NCI-H2196 treated with DMSO at 0.1 percent for 48 hours (cell line): ENCODE results near the gene C11orf24.
"Not testable (repeated sequence)": the region's sequence is repeated elsewhere in the genome, so short reads cannot be mapped to it uniquely, and the experiment has no call there.

Experiments
- DNase-seq: peaks from one replicate; lab custom pipeline; 2025; ENCODE audit not compliant: unreplicated experiment; lab: John Stamatoyannopoulos, UW

Gene C11orf24

GRCh38 chr11:68299517-68299879, 27.7 kb upstream of the C11orf24 start:
- not testable (repeated sequence) for DNase-seq

DNA sequence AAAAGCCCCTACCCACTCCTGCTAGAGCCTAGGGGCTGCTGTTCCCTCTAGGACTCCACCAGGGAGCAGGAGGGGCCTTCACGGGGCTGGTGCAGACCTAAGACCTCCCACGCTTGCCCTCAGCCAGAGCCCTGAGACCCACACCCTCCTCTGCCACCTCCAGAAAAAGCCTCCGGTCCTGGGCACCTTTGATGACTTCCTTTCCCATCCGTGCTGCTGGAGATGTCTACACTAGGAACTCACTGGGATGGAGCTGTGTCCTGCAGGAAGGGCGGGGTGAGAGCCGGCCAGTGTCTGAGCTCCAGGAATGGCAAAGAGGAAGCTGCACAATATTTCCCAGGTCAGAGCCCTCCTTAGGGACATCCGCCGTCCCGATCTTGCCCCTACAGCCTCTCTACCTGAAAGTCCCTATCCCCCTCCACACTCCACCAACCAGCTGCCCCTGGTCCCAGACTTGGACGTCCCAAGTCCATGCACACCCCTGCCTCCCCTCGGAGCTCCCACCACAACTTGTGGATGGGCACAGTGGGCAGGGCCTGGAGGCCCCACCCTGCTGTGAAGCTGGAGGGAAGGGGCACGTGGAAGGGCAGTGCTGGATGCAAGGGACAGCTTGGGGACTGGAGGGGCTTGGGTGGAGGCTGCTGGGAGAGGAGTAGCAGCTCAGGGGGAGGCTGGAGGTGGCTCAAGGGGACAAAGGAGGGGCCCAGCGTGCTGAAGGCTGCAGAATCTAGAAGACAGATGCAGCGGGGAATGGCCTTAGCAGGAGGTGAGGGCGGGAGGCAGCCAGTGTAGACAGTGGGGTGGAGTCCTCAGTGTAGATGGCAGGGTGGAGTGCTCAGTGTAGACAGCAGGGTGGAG, 27.1 kb upstream of the C11orf24 start:
- DNase-seq, result no peak

DNA sequence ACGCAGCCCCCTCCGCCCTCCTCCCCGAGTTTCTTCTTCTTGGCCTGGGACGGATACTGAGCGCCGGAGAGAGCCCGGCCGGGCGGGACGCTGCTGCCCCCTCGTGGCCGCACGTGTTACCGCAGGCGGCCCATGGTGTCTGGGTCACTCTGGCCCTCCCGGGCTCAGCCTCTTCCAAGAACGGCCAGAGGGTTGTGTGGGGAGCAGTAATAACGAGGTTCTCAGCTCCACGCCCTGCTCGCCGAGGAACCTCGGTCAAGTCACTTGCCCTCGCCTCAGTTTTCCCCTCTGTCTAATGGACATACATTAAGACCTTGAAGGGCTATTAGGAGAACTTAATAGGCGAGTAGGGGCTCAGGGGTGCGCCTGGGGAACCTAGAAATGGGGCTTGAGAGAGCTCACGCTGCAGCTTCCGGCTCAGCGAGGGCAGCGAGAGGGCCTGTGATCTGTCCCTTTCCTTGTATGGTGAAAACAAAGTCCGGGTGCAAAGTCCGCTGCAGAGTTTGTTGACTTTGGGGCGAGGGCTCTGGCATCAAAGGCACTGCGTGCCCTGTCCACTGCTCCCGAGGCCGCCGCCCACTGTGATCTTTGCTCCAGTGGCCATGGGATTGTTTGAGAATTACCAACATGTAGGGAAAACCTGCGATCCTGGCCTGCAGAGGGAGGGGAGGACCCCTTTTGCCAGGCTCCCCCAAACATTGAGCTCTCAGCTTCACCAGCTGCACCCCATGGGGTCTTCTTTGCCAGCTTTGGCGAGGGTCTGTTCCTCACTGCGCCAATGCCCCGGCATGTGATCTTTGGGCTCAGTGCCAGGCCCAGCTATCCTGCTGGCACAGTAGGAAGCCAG, 26.3 kb upstream of the C11orf24 start:
- DNase-seq, result peak; percentile 56

- no peak for DNase-seq
Observed at GRCh38 chr11:68297494-68297811, 25.7 kb upstream of the C11orf24 start.

GRCh38 chr11:68297052-68297378, 25.2 kb upstream of the C11orf24 start:
- DNase-seq, result no peak

DNA sequence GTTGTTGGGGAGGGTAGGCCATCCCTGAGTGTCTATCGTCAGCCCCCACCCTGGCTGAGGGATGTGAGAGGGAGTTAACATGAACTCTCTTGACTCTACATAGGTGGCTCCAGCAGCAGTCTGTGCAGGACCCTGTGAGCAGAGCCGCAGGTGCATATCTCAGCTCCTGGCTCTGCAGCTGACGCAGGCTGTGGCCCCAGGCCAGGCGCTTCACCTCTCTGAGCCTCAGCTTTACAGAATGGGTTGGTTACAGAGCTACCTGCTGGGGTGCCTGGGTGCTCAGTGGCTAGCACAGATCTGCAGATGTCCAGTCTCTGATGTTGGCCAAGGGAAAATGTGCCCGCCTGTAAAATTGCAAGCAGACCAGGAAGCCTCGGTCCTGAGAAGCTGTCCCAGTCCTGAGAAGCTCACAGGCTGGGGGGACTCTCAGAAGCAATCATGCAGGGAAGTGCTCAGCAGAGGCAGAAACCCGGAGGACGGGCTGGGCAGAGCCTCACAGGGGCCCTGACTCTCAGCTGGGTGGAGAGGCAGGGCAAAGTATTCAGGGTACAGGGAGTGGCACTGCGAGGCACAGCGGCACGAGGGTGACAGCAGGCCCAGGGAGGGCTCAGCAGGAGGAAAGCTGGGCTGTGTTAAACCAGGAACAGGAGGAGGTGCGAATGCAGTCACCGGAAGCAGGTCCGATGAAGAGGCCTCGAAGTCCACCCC, 24.7 kb upstream of the C11orf24 start:
- no peak for DNase-seq

DNA sequence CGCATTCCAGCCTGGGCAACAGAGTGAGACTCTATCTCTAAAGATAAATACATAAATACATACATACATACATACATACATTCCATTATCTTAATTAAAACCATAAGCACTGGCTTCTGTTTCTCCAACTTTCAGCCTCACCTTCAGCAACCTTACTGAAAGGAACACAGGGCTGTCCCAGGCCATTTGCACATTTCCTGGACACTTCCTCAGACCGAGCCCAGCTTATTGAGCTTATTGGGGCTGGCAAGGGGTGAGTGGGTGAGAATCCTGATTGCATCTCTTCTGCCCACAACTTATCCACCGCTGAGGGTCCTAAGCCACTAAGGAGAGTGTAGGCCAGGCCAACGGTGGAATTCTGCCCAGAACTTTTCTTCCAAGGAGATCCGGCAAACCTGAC, 24.2 kb upstream of the C11orf24 start:
- DNase-seq, result no peak

- no peak for DNase-seq
Observed at GRCh38 chr11:68295271-68295670, 23.5 kb upstream of the C11orf24 start.

DNA sequence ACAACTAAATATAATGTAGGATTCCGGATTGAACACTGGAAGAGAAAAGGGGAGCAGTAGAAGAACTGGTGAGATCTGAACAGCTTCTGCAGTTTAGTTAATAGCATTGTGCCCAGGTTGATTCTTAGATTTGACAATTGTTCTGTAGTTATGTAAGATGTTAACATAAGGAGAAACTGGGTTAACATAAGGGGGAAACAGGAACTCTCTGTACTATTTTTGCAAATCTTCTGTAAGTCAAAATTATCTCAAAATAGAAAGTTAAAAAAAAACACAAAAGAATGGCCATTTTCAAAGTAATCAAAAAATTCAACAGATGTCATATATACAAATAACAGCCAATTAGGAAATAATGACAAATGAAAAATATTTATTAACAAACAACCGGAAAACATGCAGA, 21.9 kb upstream of the C11orf24 start:
- DNase-seq, result no peak

- DNase-seq, result no peak
Observed at GRCh38 chr11:68289456-68289855, 17.7 kb upstream of the C11orf24 start.

- no peak for DNase-seq
Observed at GRCh38 chr11:68287419-68287818, 15.6 kb upstream of the C11orf24 start.

DNA sequence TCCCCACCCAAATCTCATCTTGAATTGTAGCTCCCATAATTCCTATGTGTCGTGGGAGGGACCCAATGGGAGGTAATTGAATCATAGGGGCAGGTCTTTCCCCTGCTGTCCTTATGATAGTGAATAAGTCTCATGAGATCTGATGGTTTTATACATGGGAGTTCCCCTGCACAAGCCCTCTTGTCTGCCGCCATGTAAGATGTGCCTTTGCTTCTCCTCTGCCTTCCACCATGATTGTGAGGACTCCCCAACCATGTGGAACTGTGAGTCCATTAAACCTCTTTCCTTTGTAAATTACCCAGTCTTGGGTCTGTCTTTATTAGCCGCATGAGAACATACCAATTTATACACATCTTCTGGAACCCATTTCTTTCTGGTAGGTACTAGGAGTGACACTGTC, 12.8 kb upstream of the C11orf24 start:
- not testable (repeated sequence) for DNase-seq

GRCh38 chr11:68282861-68283230, 11.1 kb upstream of the C11orf24 start:
- DNase-seq, result no peak

DNA sequence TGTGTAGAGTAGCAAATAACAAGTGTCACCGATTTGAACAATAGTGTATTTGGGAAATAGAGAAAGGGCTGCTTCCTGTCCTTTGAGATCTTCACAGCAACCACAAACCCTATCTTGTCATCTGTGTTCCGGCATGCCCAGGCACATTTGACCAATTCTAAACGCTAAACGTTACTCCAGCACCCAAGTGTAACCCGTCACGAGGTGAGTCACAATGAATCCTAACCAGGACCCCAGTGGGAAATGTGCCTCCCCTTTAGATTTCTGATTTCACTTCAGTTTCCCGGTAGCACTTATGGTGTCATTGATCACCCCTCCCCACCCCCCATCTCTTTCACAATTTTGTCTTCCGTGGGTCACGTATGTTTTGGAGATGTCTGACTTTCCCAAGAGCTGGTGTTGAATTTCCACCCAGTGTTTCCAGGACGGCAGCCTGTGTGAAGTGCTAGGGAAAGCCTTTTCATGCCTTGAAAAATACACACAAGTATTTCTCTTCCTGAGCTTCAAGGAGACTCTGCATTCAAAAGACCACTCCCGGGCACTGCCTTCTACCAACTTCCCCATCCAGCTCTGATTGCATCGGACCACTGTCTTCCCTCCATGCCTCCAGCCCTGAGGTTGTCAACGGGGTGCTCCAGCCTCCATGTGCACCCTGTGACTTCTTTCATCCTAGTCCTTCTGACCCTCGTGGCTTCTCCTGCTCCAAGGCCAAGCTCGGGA, 10.5 kb upstream of the C11orf24 start:
- no peak for DNase-seq

- DNase-seq, result no peak
Observed at GRCh38 chr11:68279676-68280075, 7.9 kb upstream of the C11orf24 start.

- no peak for DNase-seq
Observed at GRCh38 chr11:68276861-68277260, 5.1 kb upstream of the C11orf24 start.

DNA sequence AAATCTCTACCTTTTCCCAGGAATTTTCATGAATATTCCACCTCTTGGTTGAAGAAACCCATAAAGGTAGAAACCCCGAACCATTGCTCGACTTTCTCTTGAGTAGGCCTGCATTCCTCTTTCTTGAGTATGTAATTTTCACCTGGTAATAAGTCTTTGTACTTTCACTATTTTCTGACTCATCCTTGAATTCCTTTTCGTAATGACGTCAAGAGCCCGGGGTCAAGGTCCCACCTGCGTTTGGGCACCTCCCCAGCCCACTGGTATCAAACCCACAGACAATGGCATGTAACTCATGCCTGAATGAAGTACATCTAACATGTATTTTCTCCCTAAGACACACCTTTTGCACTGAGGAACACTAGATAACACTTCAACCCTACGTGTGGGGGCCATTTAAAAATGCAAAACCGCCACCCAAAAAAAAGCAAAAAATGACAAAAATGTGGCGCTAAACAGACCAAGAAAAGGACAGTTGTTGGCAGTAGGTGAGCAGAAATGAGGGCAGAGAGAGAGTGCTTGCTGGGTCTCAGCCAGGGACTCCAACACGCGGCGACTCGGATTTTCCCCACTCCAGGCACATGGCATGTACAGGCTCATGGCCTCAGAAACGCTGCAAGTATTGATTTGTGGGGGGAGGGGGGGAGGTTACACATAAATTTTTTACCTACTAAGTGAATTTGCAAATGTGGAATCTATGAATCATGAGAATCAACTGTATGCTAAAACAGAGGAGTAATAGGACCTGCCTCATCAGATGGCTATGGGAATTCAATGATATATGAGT, 4.1 kb upstream of the C11orf24 start:
- no peak for DNase-seq

- no peak for DNase-seq
Observed at GRCh38 chr11:68274306-68274705, 2.5 kb upstream of the C11orf24 start.

- no peak for DNase-seq
Observed at GRCh38 chr11:68273026-68273738, 1.4 kb upstream of the C11orf24 start.
